ENCODE data around the gene CD14.

DNA sequence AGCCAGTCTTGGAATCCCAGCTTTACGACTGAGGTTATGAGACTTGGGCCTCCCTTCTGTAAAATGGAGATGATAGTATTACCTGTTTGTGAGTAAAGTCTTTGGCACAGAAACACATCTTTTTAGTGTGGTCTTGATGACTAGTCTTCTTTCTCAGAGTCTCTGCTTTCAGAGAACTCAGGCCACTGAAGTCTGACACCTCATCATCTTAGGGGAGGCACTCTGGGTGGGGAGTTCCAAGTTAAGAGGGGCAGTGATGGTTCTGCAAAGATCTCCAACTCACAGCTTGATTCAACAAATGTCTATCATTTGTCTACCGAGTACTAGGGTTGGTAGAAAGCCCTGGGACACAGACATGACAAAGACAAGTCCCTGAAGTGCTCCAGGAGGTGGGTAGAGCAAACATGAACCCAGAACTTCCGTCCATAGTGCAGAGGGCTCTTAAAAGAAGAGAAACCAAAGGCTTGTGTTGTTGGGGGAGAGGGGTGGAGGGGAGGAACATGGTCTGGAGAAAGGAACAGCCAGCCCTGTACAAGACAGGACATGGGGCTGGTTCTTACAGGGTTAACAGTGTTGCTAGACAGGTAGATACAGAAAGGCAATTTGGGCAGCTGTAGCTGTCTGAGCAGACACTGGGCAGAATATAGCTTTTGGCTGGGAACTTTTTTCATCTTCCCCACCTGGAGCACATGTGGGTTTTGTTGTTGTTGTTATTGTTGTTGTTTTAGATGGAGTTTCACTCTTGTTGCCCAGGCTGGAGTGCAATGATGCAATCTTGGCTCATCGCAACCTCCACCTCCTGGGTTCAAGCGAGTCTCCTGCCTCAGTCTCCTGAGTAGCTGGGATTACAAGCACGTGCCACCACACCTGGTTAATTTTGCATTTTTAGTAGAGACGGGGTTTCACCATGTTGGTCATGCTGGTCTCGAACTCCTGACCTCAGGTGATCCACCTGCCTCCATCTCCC, 2.6 kb upstream of the CD14 start:
- TF ChIP-seq, protein P1, sequence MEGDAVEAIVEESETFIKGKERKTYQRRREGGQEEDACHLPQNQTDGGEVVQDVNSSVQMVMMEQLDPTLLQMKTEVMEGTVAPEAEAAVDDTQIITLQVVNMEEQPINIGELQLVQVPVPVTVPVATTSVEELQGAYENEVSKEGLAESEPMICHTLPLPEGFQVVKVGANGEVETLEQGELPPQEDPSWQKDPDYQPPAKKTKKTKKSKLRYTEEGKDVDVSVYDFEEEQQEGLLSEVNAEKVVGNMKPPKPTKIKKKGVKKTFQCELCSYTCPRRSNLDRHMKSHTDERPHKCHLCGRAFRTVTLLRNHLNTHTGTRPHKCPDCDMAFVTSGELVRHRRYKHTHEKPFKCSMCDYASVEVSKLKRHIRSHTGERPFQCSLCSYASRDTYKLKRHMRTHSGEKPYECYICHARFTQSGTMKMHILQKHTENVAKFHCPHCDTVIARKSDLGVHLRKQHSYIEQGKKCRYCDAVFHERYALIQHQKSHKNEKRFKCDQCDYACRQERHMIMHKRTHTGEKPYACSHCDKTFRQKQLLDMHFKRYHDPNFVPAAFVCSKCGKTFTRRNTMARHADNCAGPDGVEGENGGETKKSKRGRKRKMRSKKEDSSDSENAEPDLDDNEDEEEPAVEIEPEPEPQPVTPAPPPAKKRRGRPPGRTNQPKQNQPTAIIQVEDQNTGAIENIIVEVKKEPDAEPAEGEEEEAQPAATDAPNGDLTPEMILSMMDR (IDR thresholded peaks at IDR 0.05; ENCODE audit: low read length): no peak
- TF ChIP-seq EZH2 (IDR thresholded peaks at IDR 0.05; ENCODE audit: borderline replicate concordance, low read length): no peak

Measured in OCI-LY1 (cell line).